HEK293T (cell line): ENCODE results near the gene CACNA1G.

ENCODE experiments used
- CTCF ChIA-PET: fragments of 350-600 bp; formaldehyde crosslinking; extraction: SDS; loops from one replicate; lab custom pipeline; 2021; ENCODE audit warnings: antibody characterized with exemption, inconsistent platforms; lab: Yijun Ruan, JAX
- POLR2A ChIA-PET: fragments of 350-600 bp; formaldehyde crosslinking; extraction: SDS; loops from one replicate; lab custom pipeline; 2020; ENCODE audit warnings: antibody characterized with exemption, inconsistent platforms; lab: Yijun Ruan, JAX
- DNase-seq: peaks from one replicate; pipeline ENCODE4 v3.0.0; 2012; ENCODE audit warnings: mixed read lengths; ENCODE audit errors: extremely low spot score
- ARNT ChIP-seq: fragments of 450-650 bp; IDR thresholded peaks from 2 replicates; pipeline ENCODE4 v1.6.1; 2017; ENCODE audit warnings: mild to moderate bottlenecking
- BHLHE40 ChIP-seq: fragments of 450-650 bp; IDR thresholded peaks from 2 replicates; pipeline ENCODE4 v1.6.1; 2016; ENCODE audit warnings: mild to moderate bottlenecking, moderate library complexity, borderline replicate concordance
- CTBP1 ChIP-seq: fragments of 450-650 bp; IDR thresholded peaks from 2 replicates; pipeline ENCODE4 v1.6.1; 2016; ENCODE audit warnings: borderline replicate concordance
- ELF4 ChIP-seq: fragments of 450-650 bp; IDR thresholded peaks from 2 replicates; pipeline ENCODE4 v1.6.1; 2017; ENCODE audit warnings: antibody characterized with exemption
- FOXA1 ChIP-seq: fragments of 450-650 bp; IDR thresholded peaks from 2 replicates; pipeline ENCODE4 v1.6.1; 2016; ENCODE audit warnings: mild to moderate bottlenecking
- FOXK2 ChIP-seq: fragments of 450-650 bp; IDR thresholded peaks from 2 replicates; pipeline ENCODE4 v1.6.1; 2016; ENCODE audit warnings: mild to moderate bottlenecking
- FOXM1 ChIP-seq: fragments of 450-650 bp; IDR thresholded peaks from 2 replicates; pipeline ENCODE4 v1.6.1; 2017; ENCODE audit warnings: mild to moderate bottlenecking, borderline replicate concordance
- HDGF ChIP-seq: fragments of 450-650 bp; IDR thresholded peaks from 2 replicates; pipeline ENCODE4 v1.6.1; 2017; ENCODE audit warnings: antibody characterized with exemption, borderline replicate concordance
- L3MBTL2 ChIP-seq: fragments of 450-650 bp; conservative IDR thresholded peaks from 2 replicates; pipeline ENCODE4 v1.6.1; 2016; ENCODE audit warnings: mild to moderate bottlenecking
- LEF1 ChIP-seq: fragments of 450-650 bp; IDR thresholded peaks from 2 replicates; pipeline ENCODE4 v1.6.1; 2017; ENCODE audit warnings: mild to moderate bottlenecking, borderline replicate concordance
- NFRKB ChIP-seq: fragments of 450-650 bp; IDR thresholded peaks from 2 replicates; pipeline ENCODE4 v1.6.1; 2016; ENCODE audit warnings: mild to moderate bottlenecking, moderate library complexity
- PKNOX1 ChIP-seq: fragments of 450-650 bp; IDR thresholded peaks from 2 replicates; pipeline ENCODE4 v1.6.1; 2016
- SP1 ChIP-seq: fragments of 450-650 bp; IDR thresholded peaks from 2 replicates; pipeline ENCODE4 v1.6.1; 2017
- SUZ12 ChIP-seq: fragments of 450-650 bp; IDR thresholded peaks from 2 replicates; pipeline ENCODE4 v1.6.1; 2016; ENCODE audit warnings: mild to moderate bottlenecking
- TARDBP ChIP-seq: fragments of 450-650 bp; IDR thresholded peaks from 2 replicates; pipeline ENCODE4 v1.6.1; 2016
- ZNF384 ChIP-seq: fragments of 450-650 bp; IDR thresholded peaks from 2 replicates; pipeline ENCODE4 v1.6.1; 2016

Gene CACNA1G

GRCh38 chr17:50637829-50638605, 77.5 kb downstream of the CACNA1G start:
- TF ChIP-seq LEF1, result no peak
- no peak for TF ChIP-seq ZNF384
- no peak for TF ChIP-seq FOXK2
- DNase-seq, result no peak
- POLR2A ChIA-PET, result interaction anchor here (0.7 to 1.3 kb wide), 3 partner anchors 8 to 81 kb away, joined by 3 read pairs; no protein-coding TSS in a partner anchor
- CTCF ChIA-PET, result interaction anchor here (0.7 to 2.4 kb wide), 4 partner anchors 8 to 88 kb away, joined by 3 to 10 read pairs (median 6); no protein-coding TSS in a partner anchor

GRCh38 chr17:50638606-50638965, 78.1 kb downstream of the CACNA1G start:
- ChIA-PET POLR2A (interaction anchor here (1.0 to 1.7 kb wide), 3 partner anchors 9 to 68 kb away, joined by 3 to 4 read pairs (median 3); no protein-coding TSS in a partner anchor), CTCF (interaction anchor here (0.7 to 2.4 kb wide), 4 partner anchors 8 to 88 kb away, joined by 3 to 10 read pairs (median 6); no protein-coding TSS in a partner anchor)
- DNase-seq, result no peak
- TF ChIP-seq ARNT, result no peak
- no peak for TF ChIP-seq FOXA1
- TF ChIP-seq SP1, result no peak

- CTCF ChIA-PET, result interaction anchor here (0.9 to 2.4 kb wide), 3 partner anchors 9 to 89 kb away, joined by 3 to 10 read pairs (median 8); no protein-coding TSS in a partner anchor
- TF ChIP-seq CTBP1 (no peak), FOXM1 (no peak), BHLHE40 (no peak), ARNT (no peak), LEF1 (no peak), HDGF (no peak), PKNOX1 (no peak), L3MBTL2 (no peak), ELF4 (no peak), ZNF384 (no peak), SUZ12 (no peak), TARDBP (no peak), SP1 (no peak)
- POLR2A ChIA-PET, result interaction anchor here (1.0 to 1.7 kb wide), 3 partner anchors 9 to 67 kb away, joined by 3 to 4 read pairs (median 3); no protein-coding TSS in a partner anchor
- no peak for DNase-seq
These were observed 78.6 kb downstream of the CACNA1G start for GRCh38 chr17:50638966-50639713.

GRCh38 chr17:50640686-50641351, 80.3 kb downstream of the CACNA1G start:
- ChIA-PET POLR2A (no interaction called here), CTCF (interaction anchor here (0.5 to 2.4 kb wide), 5 partner anchors 10 to 90 kb away, joined by 3 to 10 read pairs (median 7); no protein-coding TSS in a partner anchor)
- no peak for TF ChIP-seq TARDBP
- DNase-seq, result no peak

GRCh38 chr17:50641357-50641756, 80.8 kb downstream of the CACNA1G start:
- ChIA-PET CTCF (interaction anchor here (0.5 to 1.9 kb wide), 5 partner anchors 9 to 18 kb away, joined by 3 to 7 read pairs (median 4); no protein-coding TSS in a partner anchor), POLR2A (no interaction called here)
- no peak for DNase-seq
- no peak for TF ChIP-seq PKNOX1
- TF ChIP-seq FOXM1, result no peak
- TF ChIP-seq CTBP1, result no peak
- TF ChIP-seq LEF1, result no peak
- TF ChIP-seq ARNT, result no peak
- TF ChIP-seq NFRKB, result no peak
- TF ChIP-seq ZNF384, result no peak
- no peak for TF ChIP-seq SUZ12
- no peak for TF ChIP-seq FOXK2
- TF ChIP-seq TARDBP, result no peak
- no peak for TF ChIP-seq ELF4

- DNase-seq, result no peak
- TF ChIP-seq TARDBP (no peak), LEF1 (no peak), ZNF384 (no peak), FOXM1 (no peak), BHLHE40 (no peak), NFRKB (no peak), FOXA1 (no peak), ELF4 (no peak), HDGF (no peak), SUZ12 (no peak), CTBP1 (no peak), L3MBTL2 (no peak), FOXK2 (no peak), ARNT (no peak)
- ChIA-PET POLR2A (no interaction called here), CTCF (interaction anchor here (0.7 to 1.1 kb wide), 2 partner anchors 9 to 10 kb away, joined by 3 to 5 read pairs; no protein-coding TSS in a partner anchor)
These were observed 81.7 kb downstream of the CACNA1G start for GRCh38 chr17:50642071-50642721.
